Measurements from ENCODE around the gene PAAF1.

DNA sequence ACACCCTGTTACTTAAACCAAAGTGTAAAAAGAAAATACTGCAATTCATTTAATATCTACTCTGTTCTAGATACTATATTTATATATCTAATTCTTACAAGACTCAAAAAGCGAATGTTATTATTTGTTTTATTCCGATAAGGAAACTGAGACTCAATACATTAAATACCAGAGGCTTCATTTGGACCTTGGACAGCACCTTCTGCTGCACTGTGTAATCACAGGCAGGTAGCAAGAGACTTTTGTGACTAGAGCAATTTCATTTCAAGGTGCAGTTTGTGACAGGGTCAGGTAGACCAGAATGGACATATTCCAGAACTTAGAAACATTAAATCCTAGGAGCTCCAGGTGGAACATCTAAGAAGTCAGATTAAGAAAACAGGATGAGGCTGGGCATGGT, 52.6 kb downstream of the PAAF1 start:
- no peak for TF ChIP-seq YY1 (IDR thresholded peaks at IDR 0.05; ENCODE audit: insufficient read depth, insufficient read length)
- no peak for TF ChIP-seq SUZ12 (IDR thresholded peaks at IDR 0.05; ENCODE audit: extremely low read depth, insufficient read depth, insufficient read length)
- no peak for TF ChIP-seq ZNF274 (IDR thresholded peaks at IDR 0.05; ENCODE audit: low read depth, low read length)
